ENCODE measurements around the gene ELP5.

- TF ChIP-seq POLR2AphosphoS5 (IDR thresholded peaks at IDR 0.05) (peak in 2 of 4 donors; percentile 66 to 75), CTCF (IDR thresholded peaks at IDR 0.05) (no peak), EP300 (IDR thresholded peaks at IDR 0.05) (no peak), POLR2A (IDR thresholded peaks at IDR 0.05) (no peak)
Measured at GRCh38 chr17:7290685-7291084, 38.7 kb downstream of the ELP5 start.
